HEK293 (cell line): ENCODE results near the gene SIGLEC8.

Source experiments
- CTCF ChIA-PET: fragments of 350-600 bp; formaldehyde crosslinking; extraction: SDS; loops from one replicate; lab custom pipeline; 2021; ENCODE audit warnings: antibody characterized with exemption; lab: Yijun Ruan, JAX
- POLR2A ChIA-PET: fragments of 300-600 bp; formaldehyde crosslinking; extraction: SDS; loops from one replicate; lab custom pipeline; 2020; ENCODE audit warnings: antibody characterized with exemption, inconsistent platforms; lab: Yijun Ruan, JAX
- H3K27ac ChIP-seq: fragments of 200-500 bp; sonication (Bioruptor generic); 2 replicates; pipeline ENCODE4 v1.5.1; 2014; ENCODE audit warnings: low read depth, low read length, control low read depth, inconsistent platforms; ENCODE audit errors: extremely low read depth
- H3K36me3 ChIP-seq, 2 experiments: fragments of 200-500 bp in 1 of 2; sonication (Bioruptor generic) in 1 of 2; 1 replicate in 1 of 2; 2 replicates in 1 of 2; pipeline ENCODE4 v1.5.1; 2014 to 2017; ENCODE audit warnings: inconsistent platforms in 2 of 2, low read length in 2 of 2; ENCODE audit not compliant: control insufficient read depth in 2 of 2, insufficient read depth in 1 of 2
- H3K4me1 ChIP-seq: fragments of 200-500 bp; sonication (Bioruptor generic); 2 replicates; pipeline ENCODE4 v1.5.1; 2014; ENCODE audit warnings: mild to moderate bottlenecking, low read length, inconsistent platforms; ENCODE audit not compliant: control insufficient read depth, insufficient read depth
- H3K4me3 ChIP-seq: 2 replicates; pipeline ENCODE4 v1.5.1; 2011; ENCODE audit warnings: low read depth, mild to moderate bottlenecking, control low read depth, low read length, moderate library complexity
- H3K9me3 ChIP-seq: fragments of 200-500 bp; sonication (Bioruptor generic); 2 replicates; pipeline ENCODE4 v1.5.1; 2014; ENCODE audit warnings: low read depth, low read length, inconsistent platforms; ENCODE audit not compliant: control insufficient read depth, insufficient read depth
- MEIS1 ChIP-seq: sonication (generic); formaldehyde crosslinking; IDR thresholded peaks from 2 replicates; pipeline ENCODE4 v1.8.1; 2022; ENCODE audit warnings: missing genetic modification reagents, mild to moderate bottlenecking, borderline replicate concordance
- MYNN ChIP-seq: fragments of 450-650 bp; formaldehyde crosslinking; IDR thresholded peaks from 2 replicates; pipeline ENCODE4 v1.5.1; 2016; ENCODE audit warnings: missing biosample characterization, missing genetic modification characterization, borderline replicate concordance
- PBX3 ChIP-seq: sonication (generic); formaldehyde crosslinking; IDR thresholded peaks from 2 replicates; pipeline ENCODE4 v1.8.1; 2022; ENCODE audit warnings: mild to moderate bottlenecking, moderate library complexity, missing genetic modification reagents
- PRDM1 ChIP-seq: fragments of 450-650 bp; formaldehyde crosslinking; IDR thresholded peaks from 2 replicates; pipeline ENCODE4; 2016; ENCODE audit warnings: missing biosample characterization, missing genetic modification characterization
- REST ChIP-seq: fragments of 450-650 bp; formaldehyde crosslinking; IDR thresholded peaks from 2 replicates; pipeline ENCODE4 v1.5.1; 2016; ENCODE audit warnings: missing biosample characterization, missing genetic modification characterization
- YY1 ChIP-seq: fragments of 450-650 bp; formaldehyde crosslinking; IDR thresholded peaks from 2 replicates; pipeline ENCODE4 v1.5.1; 2018; ENCODE audit warnings: missing biosample characterization, missing genetic modification characterization
- ZBTB48 ChIP-seq: fragments of 450-650 bp; formaldehyde crosslinking; IDR thresholded peaks from 2 replicates; pipeline ENCODE4 v1.5.1; 2016; ENCODE audit warnings: missing biosample characterization, missing genetic modification characterization
- ZNF155 ChIP-seq: fragments of 450-650 bp; formaldehyde crosslinking; IDR thresholded peaks from 2 replicates; pipeline ENCODE4 v1.5.1; 2016; ENCODE audit warnings: missing biosample characterization, missing genetic modification characterization
- ZNF169 ChIP-seq: fragments of 450-650 bp; formaldehyde crosslinking; IDR thresholded peaks from 2 replicates; pipeline ENCODE4 v1.5.1; 2016; ENCODE audit warnings: missing biosample characterization, missing genetic modification characterization
- ZNF426 ChIP-seq: fragments of 450-650 bp; formaldehyde crosslinking; IDR thresholded peaks from 2 replicates; pipeline ENCODE4 v1.5.1; 2017; ENCODE audit warnings: missing biosample characterization, missing genetic modification characterization, mild to moderate bottlenecking, inconsistent platforms, moderate library complexity
- ZNF449 ChIP-seq: fragments of 450-650 bp; formaldehyde crosslinking; IDR thresholded peaks from 2 replicates; pipeline ENCODE4 v1.5.1; 2017; ENCODE audit warnings: missing biosample characterization, mild to moderate bottlenecking, missing genetic modification characterization, moderate library complexity
- ZNF548 ChIP-seq: fragments of 450-650 bp; formaldehyde crosslinking; IDR thresholded peaks from 2 replicates; pipeline ENCODE4 v1.5.1; 2016; ENCODE audit warnings: missing biosample characterization, missing genetic modification characterization
- ZNF585B ChIP-seq: fragments of 450-650 bp; formaldehyde crosslinking; IDR thresholded peaks from 2 replicates; pipeline ENCODE4 v1.5.1; 2016; ENCODE audit warnings: missing biosample characterization, missing genetic modification characterization
- ZNF639 ChIP-seq: fragments of 450-650 bp; formaldehyde crosslinking; IDR thresholded peaks from 2 replicates; pipeline ENCODE4 v1.5.1; 2016; ENCODE audit warnings: missing biosample characterization, missing genetic modification characterization
- ZNF660 ChIP-seq: fragments of 450-650 bp; IDR thresholded peaks from 2 replicates; pipeline ENCODE4 v1.5.1; 2018; ENCODE audit warnings: missing biosample characterization, mild to moderate bottlenecking, missing genetic modification characterization
- TF ChIP-seq, protein P1 (sequence below): fragments of 450-650 bp; formaldehyde crosslinking; IDR thresholded peaks from 2 replicates; pipeline ENCODE4 v1.5.1; 2017; ENCODE audit warnings: missing biosample characterization, missing genetic modification characterization
- TF ChIP-seq, protein P2 (sequence below): fragments of 450-650 bp; formaldehyde crosslinking; IDR thresholded peaks from 2 replicates; pipeline ENCODE4 v1.5.1; 2016; ENCODE audit warnings: missing biosample characterization, missing genetic modification characterization
- TF ChIP-seq, protein P3 (sequence below): fragments of 450-650 bp; formaldehyde crosslinking; IDR thresholded peaks from 2 replicates; pipeline ENCODE4 v1.5.1; 2017; ENCODE audit warnings: missing biosample characterization, missing genetic modification characterization
- TF ChIP-seq, protein P4 (sequence below): fragments of 450-650 bp; formaldehyde crosslinking; IDR thresholded peaks from 2 replicates; pipeline ENCODE4 v1.5.0; 2017; ENCODE audit warnings: missing biosample characterization, missing genetic modification characterization, borderline replicate concordance

SIGLEC8 gene

DNA sequence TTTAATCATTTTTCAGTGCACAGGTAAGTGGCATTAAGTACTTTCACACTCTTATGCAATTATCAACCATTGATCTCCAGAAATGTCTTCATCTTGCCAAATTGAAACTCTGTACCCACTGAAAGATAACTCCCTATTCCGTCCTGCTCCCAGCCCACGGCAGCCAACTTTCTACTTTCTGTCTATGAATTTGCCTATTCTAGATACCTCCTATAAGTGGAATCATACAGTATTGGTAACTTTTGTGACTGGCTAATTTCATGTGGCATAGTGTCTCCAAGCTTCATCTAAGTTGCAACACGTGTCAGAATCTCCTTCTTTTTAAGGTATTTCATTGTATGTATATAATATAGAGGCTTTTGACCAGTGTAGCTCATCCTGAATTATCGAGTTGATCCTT is 14.4 kb upstream of the SIGLEC8 start:
- Histone ChIP-seq H3K9me3 (no peaks in the 10 kb centered on the region), H3K4me3 (no peak overlapping the region), H3K27ac (no peak overlapping the region), H3K4me1 (no peaks in the 10 kb centered on the region), H3K36me3 (no peaks in the 10 kb centered on the region)
- TF ChIP-seq ZNF169 (tag by site-specific recombination), result no peak
- TF ChIP-seq ZNF548 (tag by site-specific recombination), result no peak
- TF ChIP-seq, protein P1, sequence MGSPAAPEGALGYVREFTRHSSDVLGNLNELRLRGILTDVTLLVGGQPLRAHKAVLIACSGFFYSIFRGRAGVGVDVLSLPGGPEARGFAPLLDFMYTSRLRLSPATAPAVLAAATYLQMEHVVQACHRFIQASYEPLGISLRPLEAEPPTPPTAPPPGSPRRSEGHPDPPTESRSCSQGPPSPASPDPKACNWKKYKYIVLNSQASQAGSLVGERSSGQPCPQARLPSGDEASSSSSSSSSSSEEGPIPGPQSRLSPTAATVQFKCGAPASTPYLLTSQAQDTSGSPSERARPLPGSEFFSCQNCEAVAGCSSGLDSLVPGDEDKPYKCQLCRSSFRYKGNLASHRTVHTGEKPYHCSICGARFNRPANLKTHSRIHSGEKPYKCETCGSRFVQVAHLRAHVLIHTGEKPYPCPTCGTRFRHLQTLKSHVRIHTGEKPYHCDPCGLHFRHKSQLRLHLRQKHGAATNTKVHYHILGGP (tag by site-specific recombination), result no peak
- no peak for TF ChIP-seq ZNF639 (tag by site-specific recombination)
- TF ChIP-seq, protein P2, sequence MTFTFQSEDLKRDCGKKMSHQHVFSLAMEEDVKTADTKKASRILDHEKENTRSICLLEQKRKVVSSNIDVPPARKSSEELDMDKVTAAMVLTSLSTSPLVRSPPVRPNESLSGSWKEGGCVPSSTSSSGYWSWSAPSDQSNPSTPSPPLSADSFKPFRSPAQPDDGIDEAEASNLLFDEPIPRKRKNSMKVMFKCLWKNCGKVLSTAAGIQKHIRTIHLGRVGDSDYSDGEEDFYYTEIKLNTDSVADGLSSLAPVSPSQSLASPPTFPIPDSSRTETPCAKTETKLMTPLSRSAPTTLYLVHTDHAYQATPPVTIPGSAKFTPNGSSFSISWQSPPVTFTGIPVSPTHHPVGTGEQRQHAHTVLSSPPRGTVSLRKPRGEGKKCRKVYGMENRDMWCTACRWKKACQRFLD (tag by site-specific recombination), result no peak
- no peak for TF ChIP-seq PBX3 (CRISPR knock-in tag)
- TF ChIP-seq ZNF585B (tag by site-specific recombination), result no peak
- TF ChIP-seq YY1 (tag by site-specific recombination), result no peak
- no peak for TF ChIP-seq MYNN
- POLR2A ChIA-PET, result no interaction called here
- CTCF ChIA-PET, result interaction anchor here (0.6 to 4.7 kb wide), 37 partner anchors 8 to 345 kb away, joined by 3 to 104 read pairs (median 3); partner anchors contain the start of genes HAS1 and NKG7

DNA sequence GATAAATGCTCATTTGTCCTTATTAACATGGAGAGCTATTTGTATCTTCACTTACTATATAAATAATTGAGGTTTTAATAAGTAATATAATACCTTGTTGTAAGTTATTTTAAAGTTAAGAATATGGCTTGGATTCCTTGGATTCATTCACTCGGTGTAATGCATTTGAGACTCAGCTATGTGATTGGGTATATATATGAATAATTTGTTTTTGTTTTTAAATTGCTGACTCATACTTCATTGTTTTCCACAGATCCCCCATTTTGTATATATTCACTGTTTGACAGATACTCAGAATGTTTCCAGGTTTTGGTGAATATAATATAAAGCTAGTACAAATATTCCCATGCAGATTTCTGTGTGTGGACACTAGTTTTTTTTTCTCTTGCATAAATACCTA is 13.3 kb upstream of the SIGLEC8 start:
- ChIA-PET CTCF (interaction anchor here (0.6 to 4.7 kb wide), 14 partner anchors 9 to 1642 kb away, joined by 3 to 104 read pairs (median 4); no protein-coding TSS in a partner anchor), POLR2A (no interaction called here)
- no peak overlapping the region for H3K27ac ChIP-seq
- no peak overlapping the region for H3K4me3 ChIP-seq
- H3K4me1 ChIP-seq, result no peaks in the 10 kb centered on the region
- H3K36me3 ChIP-seq, result no peaks in the 10 kb centered on the region
- H3K9me3 ChIP-seq, result no peaks in the 10 kb centered on the region
- TF ChIP-seq, protein P3, sequence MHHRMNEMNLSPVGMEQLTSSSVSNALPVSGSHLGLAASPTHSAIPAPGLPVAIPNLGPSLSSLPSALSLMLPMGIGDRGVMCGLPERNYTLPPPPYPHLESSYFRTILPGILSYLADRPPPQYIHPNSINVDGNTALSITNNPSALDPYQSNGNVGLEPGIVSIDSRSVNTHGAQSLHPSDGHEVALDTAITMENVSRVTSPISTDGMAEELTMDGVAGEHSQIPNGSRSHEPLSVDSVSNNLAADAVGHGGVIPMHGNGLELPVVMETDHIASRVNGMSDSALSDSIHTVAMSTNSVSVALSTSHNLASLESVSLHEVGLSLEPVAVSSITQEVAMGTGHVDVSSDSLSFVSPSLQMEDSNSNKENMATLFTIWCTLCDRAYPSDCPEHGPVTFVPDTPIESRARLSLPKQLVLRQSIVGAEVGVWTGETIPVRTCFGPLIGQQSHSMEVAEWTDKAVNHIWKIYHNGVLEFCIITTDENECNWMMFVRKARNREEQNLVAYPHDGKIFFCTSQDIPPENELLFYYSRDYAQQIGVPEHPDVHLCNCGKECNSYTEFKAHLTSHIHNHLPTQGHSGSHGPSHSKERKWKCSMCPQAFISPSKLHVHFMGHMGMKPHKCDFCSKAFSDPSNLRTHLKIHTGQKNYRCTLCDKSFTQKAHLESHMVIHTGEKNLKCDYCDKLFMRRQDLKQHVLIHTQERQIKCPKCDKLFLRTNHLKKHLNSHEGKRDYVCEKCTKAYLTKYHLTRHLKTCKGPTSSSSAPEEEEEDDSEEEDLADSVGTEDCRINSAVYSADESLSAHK (tag by site-specific recombination), result no peak
- TF ChIP-seq ZNF426 (tag by site-specific recombination) (no peak), MEIS1 (no peak), REST (tag by site-specific recombination) (no peak), ZNF660 (no peak), ZBTB48 (tag by site-specific recombination) (no peak), ZNF155 (tag by site-specific recombination) (no peak), PRDM1 (no peak), ZNF449 (tag by site-specific recombination) (no peak)
- TF ChIP-seq, protein P4, sequence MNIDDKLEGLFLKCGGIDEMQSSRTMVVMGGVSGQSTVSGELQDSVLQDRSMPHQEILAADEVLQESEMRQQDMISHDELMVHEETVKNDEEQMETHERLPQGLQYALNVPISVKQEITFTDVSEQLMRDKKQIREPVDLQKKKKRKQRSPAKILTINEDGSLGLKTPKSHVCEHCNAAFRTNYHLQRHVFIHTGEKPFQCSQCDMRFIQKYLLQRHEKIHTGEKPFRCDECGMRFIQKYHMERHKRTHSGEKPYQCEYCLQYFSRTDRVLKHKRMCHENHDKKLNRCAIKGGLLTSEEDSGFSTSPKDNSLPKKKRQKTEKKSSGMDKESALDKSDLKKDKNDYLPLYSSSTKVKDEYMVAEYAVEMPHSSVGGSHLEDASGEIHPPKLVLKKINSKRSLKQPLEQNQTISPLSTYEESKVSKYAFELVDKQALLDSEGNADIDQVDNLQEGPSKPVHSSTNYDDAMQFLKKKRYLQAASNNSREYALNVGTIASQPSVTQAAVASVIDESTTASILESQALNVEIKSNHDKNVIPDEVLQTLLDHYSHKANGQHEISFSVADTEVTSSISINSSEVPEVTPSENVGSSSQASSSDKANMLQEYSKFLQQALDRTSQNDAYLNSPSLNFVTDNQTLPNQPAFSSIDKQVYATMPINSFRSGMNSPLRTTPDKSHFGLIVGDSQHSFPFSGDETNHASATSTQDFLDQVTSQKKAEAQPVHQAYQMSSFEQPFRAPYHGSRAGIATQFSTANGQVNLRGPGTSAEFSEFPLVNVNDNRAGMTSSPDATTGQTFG, result no peak
